ENCODE data around the gene ADGRA1. TPM values are rescaled to one million over a fixed set of nuclear protein-coding genes. Genes with fewer than 3 reads are reported as not detected.

ADGRA1 gene
- total and polyA plus RNA-seq, 2 donors (not counting 3 experiments of a cell fraction or from before 2014, with no cell fraction given), result not detected

DNA sequence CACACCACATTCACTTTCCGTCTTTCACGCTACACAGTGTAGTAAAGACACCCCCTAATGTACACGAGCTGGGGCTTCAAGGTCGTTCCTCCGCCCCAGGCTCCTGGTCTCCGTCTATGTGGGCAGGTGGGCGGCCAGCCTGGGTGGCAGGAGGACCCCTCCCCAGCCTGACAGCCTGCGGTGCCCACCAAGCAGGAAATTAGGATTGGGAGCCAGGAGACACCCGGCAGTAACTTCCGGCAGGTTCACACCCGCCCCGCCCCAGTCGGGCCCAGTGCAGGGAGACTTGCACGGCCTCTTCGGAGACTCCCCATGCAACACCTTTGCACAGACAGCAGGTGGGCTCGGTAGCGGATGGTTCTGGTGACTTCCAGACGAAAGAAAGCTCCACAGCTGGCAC, 27.7 kb upstream of the ADGRA1 start:
- ChIA-PET CTCF (no interaction called here), POLR2A (no interaction called here)
- Histone ChIP-seq H3K27me3 (ENCODE audit: control insufficient read depth in 2 of 2, insufficient read depth in 2 of 2, low read length in 2 of 2) (no peaks in the 10 kb centered on the region), H4K20me1 (replicated peaks; ENCODE audit: control insufficient read depth, extremely low read depth, insufficient read depth, low read length) (no peaks in the 10 kb centered on the region), H3K9me1 (replicated peaks; ENCODE audit: control insufficient read depth, extremely low read depth, insufficient read depth, low read length) (no peaks in the 10 kb centered on the region), H3K4me2 (ENCODE audit: insufficient read depth, low read length) (no peak overlapping the region), H3K27ac (ENCODE audit: insufficient read depth, low read depth, low read length) (no peak overlapping the region), H2AFZ (ENCODE audit: low read depth, low read length) (no peak overlapping the region), H3K4me1 (ENCODE audit: control insufficient read depth, extremely low read depth, insufficient read depth, low read length) (no peaks in the 10 kb centered on the region), H3K36me3 (ENCODE audit: control insufficient read depth in 2 of 2, extremely low read depth in 1 of 2, insufficient read depth in 2 of 2, low read length in 2 of 2) (no peaks in the 10 kb centered on the region), H3K9ac (replicated peaks; ENCODE audit: extremely low read depth, insufficient read depth, low read length) (no peak overlapping the region), H3K79me2 (ENCODE audit: control insufficient read depth, insufficient read depth, low read length) (no peaks in the 10 kb centered on the region), H3K4me3 (replicated peaks in 1 of 3; ENCODE audit: insufficient read depth in 1 of 3, low read depth in 1 of 3, low read length in 3 of 3) (no peak overlapping the region), H3K9me3 (replicated peaks; ENCODE audit: control insufficient read depth, insufficient read depth, low read length) (peaks cover 2% of the 10 kb centered on the region)
- DNase-seq (ENCODE audit: low read depth, low spot score), result no peak
- FAIRE-seq, result no peak
- intact Hi-C loops (cut with micrococcal nuclease) (no loop called here), dilution Hi-C loops (cut with MboI; ENCODE audit: extremely low pct_ligation_motif_present, low sequenced_read_pairs) (no loop called here)
- BruUV-seq (replicated peaks), result no TSS peak
- TF ChIP-seq JUN (IDR thresholded peaks at IDR 0.05; ENCODE audit: borderline replicate concordance, insufficient read depth, insufficient read length, low read depth) (no peak), MYC (IDR thresholded peaks at IDR 0.05; ENCODE audit: low read depth, low read length) (no peak), POLR2AphosphoS5 (IDR thresholded peaks at IDR 0.05; ENCODE audit: insufficient read depth, low read depth, low read length) (no peak), GATA2 (IDR thresholded peaks at IDR 0.05; ENCODE audit: insufficient read depth, insufficient read length, low read depth, low read length) (no peak), FOS (IDR thresholded peaks at IDR 0.05; ENCODE audit: borderline replicate concordance, insufficient read depth, low read length) (no peak), POLR2A (IDR thresholded peaks at IDR 0.05; ENCODE audit: low read depth, low read length) (no peak), EZH2 (IDR thresholded peaks at IDR 0.05; ENCODE audit: borderline replicate concordance, low read depth, low read length, severe bottlenecking) (no peak)
- TF ChIP-seq, protein P1, sequence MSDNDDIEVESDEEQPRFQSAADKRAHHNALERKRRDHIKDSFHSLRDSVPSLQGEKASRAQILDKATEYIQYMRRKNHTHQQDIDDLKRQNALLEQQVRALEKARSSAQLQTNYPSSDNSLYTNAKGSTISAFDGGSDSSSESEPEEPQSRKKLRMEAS (IDR thresholded peaks at IDR 0.05; ENCODE audit: insufficient read depth, insufficient read length), result no peak
- TF ChIP-seq, protein P2, sequence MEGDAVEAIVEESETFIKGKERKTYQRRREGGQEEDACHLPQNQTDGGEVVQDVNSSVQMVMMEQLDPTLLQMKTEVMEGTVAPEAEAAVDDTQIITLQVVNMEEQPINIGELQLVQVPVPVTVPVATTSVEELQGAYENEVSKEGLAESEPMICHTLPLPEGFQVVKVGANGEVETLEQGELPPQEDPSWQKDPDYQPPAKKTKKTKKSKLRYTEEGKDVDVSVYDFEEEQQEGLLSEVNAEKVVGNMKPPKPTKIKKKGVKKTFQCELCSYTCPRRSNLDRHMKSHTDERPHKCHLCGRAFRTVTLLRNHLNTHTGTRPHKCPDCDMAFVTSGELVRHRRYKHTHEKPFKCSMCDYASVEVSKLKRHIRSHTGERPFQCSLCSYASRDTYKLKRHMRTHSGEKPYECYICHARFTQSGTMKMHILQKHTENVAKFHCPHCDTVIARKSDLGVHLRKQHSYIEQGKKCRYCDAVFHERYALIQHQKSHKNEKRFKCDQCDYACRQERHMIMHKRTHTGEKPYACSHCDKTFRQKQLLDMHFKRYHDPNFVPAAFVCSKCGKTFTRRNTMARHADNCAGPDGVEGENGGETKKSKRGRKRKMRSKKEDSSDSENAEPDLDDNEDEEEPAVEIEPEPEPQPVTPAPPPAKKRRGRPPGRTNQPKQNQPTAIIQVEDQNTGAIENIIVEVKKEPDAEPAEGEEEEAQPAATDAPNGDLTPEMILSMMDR (IDR thresholded peaks at IDR 0.05; ENCODE audit: extremely low read depth in 1 of 2, insufficient read depth in 1 of 2, low read depth in 1 of 2, low read length in 2 of 2), result no peak
